Astrocyte (in vitro differentiated cells and primary cell): Measurements from ENCODE around the gene SPRR2E. TPM values are rescaled to one million over a fixed set of nuclear protein-coding genes. Genes with fewer than 3 reads are reported as not detected.

Experiments used
- DNase-seq: peaks from one replicate; pipeline ENCODE4 v3.0.0-alpha.2; 2010; ENCODE audit warnings: low read depth
- FAIRE-seq: peaks from 2 replicates; lab custom pipeline; 2011; peaks lifted over from hg19 to GRCh38; lab: Jason Lieb, UNC
- H2AFZ ChIP-seq: 2 replicates; pipeline ENCODE4 v1.6.0; 2012; ENCODE audit warnings: low read depth, low read length, inconsistent platforms
- H3K27ac ChIP-seq: 2 replicates; pipeline ENCODE4 v1.5.1; 2011; ENCODE audit warnings: low read depth, low read length, inconsistent platforms
- H3K27me3 ChIP-seq: 2 replicates; pipeline ENCODE4 v1.6.0; 2011; ENCODE audit warnings: low read length, inconsistent platforms; ENCODE audit not compliant: insufficient read depth
- H3K36me3 ChIP-seq: 2 replicates; pipeline ENCODE4 v1.5.1; 2011; ENCODE audit warnings: low read length, inconsistent platforms; ENCODE audit not compliant: insufficient read depth
- H3K4me1 ChIP-seq: 2 replicates; pipeline ENCODE4 v1.5.1; 2011; ENCODE audit warnings: low read length, inconsistent platforms; ENCODE audit not compliant: insufficient read depth
- H3K4me2 ChIP-seq: 2 replicates; pipeline ENCODE4 v1.6.0; 2012; ENCODE audit warnings: low read length, inconsistent platforms
- H3K4me3 ChIP-seq: 2 replicates; pipeline ENCODE4 v1.5.1; 2011; ENCODE audit warnings: low read depth, mild to moderate bottlenecking, low read length, inconsistent platforms; ENCODE audit not compliant: insufficient read depth
- H3K79me2 ChIP-seq: 2 replicates; pipeline ENCODE4 v1.6.0; 2012; ENCODE audit warnings: mild to moderate bottlenecking, low read length, inconsistent platforms; ENCODE audit not compliant: insufficient read depth
- H3K9ac ChIP-seq: 2 replicates; pipeline ENCODE4 v1.6.0; 2012; ENCODE audit warnings: mild to moderate bottlenecking, low read length, inconsistent platforms
- H3K9me3 ChIP-seq: 2 replicates; pipeline ENCODE4 v1.5.1; 2012; ENCODE audit warnings: low read depth, mild to moderate bottlenecking, low read length, inconsistent platforms; ENCODE audit not compliant: insufficient read depth
- H4K20me1 ChIP-seq: 2 replicates; pipeline ENCODE4 v1.6.0; 2012; ENCODE audit warnings: low read length, inconsistent platforms; ENCODE audit not compliant: insufficient read depth
- H3K27ac Mint-ChIP-seq: one replicate; pipeline ENCODE4 v1.8.0; 2021; ENCODE audit warnings: mild to moderate bottlenecking, mixed read lengths; ENCODE audit not compliant: unreplicated experiment
- H3K27me3 Mint-ChIP-seq: one replicate; pipeline ENCODE4 v1.8.0; 2021; ENCODE audit warnings: low read depth, mixed read lengths; ENCODE audit not compliant: unreplicated experiment
- H3K36me3 Mint-ChIP-seq: one replicate; pipeline ENCODE4 v1.8.0; 2021; ENCODE audit warnings: low read depth, mixed read lengths; ENCODE audit not compliant: unreplicated experiment
- H3K4me1 Mint-ChIP-seq: one replicate; pipeline ENCODE4 v1.8.0; 2021; ENCODE audit warnings: low read depth, mixed read lengths; ENCODE audit not compliant: unreplicated experiment
- H3K4me3 Mint-ChIP-seq: one replicate; pipeline ENCODE4 v1.8.0; 2021; ENCODE audit warnings: mild to moderate bottlenecking, moderate library complexity, mixed read lengths; ENCODE audit not compliant: unreplicated experiment
- H3K9me3 Mint-ChIP-seq: one replicate; pipeline ENCODE4 v1.8.0; 2021; ENCODE audit warnings: mild to moderate bottlenecking, mixed read lengths; ENCODE audit not compliant: unreplicated experiment
- EZH2 ChIP-seq: IDR thresholded peaks from 2 replicates; pipeline ENCODE4 v1.6.1; 2012; ENCODE audit warnings: mild to moderate bottlenecking, low read length, inconsistent platforms; ENCODE audit not compliant: insufficient read depth
- total RNA-seq: library from RNA; stranded (reverse); gene quantifications from 2 replicates; pipeline ENCODE4 v1.2.1, GENCODE V29; 2021
- TF ChIP-seq, protein P1 (sequence below): IDR thresholded peaks from 2 replicates; pipeline ENCODE4 v1.5.1; 2011; ENCODE audit warnings: low read depth, mild to moderate bottlenecking, inconsistent platforms, low read length, moderate library complexity; ENCODE audit not compliant: insufficient read depth

Gene SPRR2E
- total RNA-seq, 1 donor from 2014 or later = not detected

DNA sequence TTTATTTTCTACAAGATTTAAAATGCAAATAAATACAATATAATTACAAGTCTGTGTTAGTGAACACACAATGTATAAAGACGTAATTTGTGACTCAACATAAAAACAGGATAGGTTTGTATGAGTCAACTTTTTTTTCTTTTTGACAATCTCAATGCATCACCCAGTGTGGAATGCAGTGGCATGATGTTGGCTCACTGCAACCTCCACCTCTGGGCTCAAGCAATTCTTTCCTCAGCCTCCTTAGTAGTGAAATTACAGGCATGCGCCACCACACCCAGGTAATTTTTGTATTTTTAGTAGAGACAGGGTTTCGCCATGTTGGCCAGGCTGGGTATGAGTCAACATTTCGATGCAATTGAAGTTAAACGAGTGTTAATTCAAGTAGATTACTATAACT, 5.9 kb upstream of the SPRR2E start:
- Histone ChIP-seq H3K36me3 (no peaks in the 10 kb centered on the region), H3K79me2 (no peaks in the 10 kb centered on the region), H3K4me3 (no peak overlapping the region), H2AFZ (no peak overlapping the region), H3K27ac (no peak overlapping the region), H4K20me1 (no peaks in the 10 kb centered on the region), H3K4me2 (no peak overlapping the region), H3K4me1 (no peaks in the 10 kb centered on the region), H3K27me3 (no peaks in the 10 kb centered on the region), H3K9me3 (no peaks in the 10 kb centered on the region), H3K9ac (no peak overlapping the region)
- no peaks in the 10 kb centered on the region for H3K27me3 Mint-ChIP-seq
- DNase-seq (peak; percentile 66), FAIRE-seq (no peak)
- no peak overlapping the region for H3K4me3 Mint-ChIP-seq
- H3K4me1 Mint-ChIP-seq = peaks cover 2% of the 10 kb centered on the region
- peaks cover 2% of the 10 kb centered on the region for H3K9me3 Mint-ChIP-seq
- H3K27ac Mint-ChIP-seq = peak overlapping the region; percentile 77
- TF ChIP-seq EZH2 = no peak
- TF ChIP-seq, protein P1, sequence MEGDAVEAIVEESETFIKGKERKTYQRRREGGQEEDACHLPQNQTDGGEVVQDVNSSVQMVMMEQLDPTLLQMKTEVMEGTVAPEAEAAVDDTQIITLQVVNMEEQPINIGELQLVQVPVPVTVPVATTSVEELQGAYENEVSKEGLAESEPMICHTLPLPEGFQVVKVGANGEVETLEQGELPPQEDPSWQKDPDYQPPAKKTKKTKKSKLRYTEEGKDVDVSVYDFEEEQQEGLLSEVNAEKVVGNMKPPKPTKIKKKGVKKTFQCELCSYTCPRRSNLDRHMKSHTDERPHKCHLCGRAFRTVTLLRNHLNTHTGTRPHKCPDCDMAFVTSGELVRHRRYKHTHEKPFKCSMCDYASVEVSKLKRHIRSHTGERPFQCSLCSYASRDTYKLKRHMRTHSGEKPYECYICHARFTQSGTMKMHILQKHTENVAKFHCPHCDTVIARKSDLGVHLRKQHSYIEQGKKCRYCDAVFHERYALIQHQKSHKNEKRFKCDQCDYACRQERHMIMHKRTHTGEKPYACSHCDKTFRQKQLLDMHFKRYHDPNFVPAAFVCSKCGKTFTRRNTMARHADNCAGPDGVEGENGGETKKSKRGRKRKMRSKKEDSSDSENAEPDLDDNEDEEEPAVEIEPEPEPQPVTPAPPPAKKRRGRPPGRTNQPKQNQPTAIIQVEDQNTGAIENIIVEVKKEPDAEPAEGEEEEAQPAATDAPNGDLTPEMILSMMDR = no peak
- H3K36me3 Mint-ChIP-seq = no peaks in the 10 kb centered on the region

DNA sequence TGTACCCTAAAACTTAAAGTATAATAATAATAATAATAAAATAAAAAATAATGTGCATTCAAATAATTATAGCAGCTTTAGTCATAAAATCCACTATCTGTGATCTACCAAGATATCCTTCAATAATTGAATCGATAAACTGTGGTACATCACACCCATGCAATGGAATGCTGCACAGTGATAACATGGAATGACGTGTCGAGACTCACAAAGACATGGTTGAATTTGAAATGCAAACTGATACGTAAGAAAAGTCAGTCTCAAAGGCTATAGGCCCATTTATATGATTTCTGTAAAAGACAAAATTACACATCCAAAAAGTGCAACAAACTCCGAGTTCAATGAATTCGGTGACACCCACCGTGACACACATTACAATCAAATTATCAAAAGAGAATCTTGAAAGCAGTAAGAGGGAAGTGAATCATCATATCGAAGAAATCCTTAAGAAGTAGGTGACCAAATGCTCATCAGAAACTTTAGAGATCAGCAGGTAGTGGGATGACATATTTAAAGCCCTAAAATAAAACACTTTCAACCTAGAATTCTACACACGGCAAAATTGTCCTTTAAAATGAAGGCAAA, 5.2 kb upstream of the SPRR2E start:
- FAIRE-seq = no peak
- no peaks in the 10 kb centered on the region for H4K20me1 ChIP-seq
- no peak for DNase-seq
- no peak overlapping the region for H3K9ac ChIP-seq
- TF ChIP-seq, protein P1 = no peak
- no peak for TF ChIP-seq EZH2
- no peak overlapping the region for H2AFZ ChIP-seq
- H3K4me3 ChIP-seq = no peak overlapping the region
- Mint-ChIP-seq H3K36me3 (no peaks in the 10 kb centered on the region), H3K4me3 (no peak overlapping the region), H3K9me3 (no peaks in the 10 kb centered on the region), H3K27me3 (no peaks in the 10 kb centered on the region), H3K4me1 (peaks cover 2% of the 10 kb centered on the region), H3K27ac (no peak overlapping the region)
- H3K4me2 ChIP-seq = peak overlapping the region; percentile 4
- H3K27me3 ChIP-seq = no peaks in the 10 kb centered on the region
- no peaks in the 10 kb centered on the region for H3K79me2 ChIP-seq
- no peaks in the 10 kb centered on the region for H3K36me3 ChIP-seq
- H3K4me1 ChIP-seq = no peaks in the 10 kb centered on the region
- H3K27ac ChIP-seq = peak overlapping the region; percentile 2
- H3K9me3 ChIP-seq = no peaks in the 10 kb centered on the region

DNA sequence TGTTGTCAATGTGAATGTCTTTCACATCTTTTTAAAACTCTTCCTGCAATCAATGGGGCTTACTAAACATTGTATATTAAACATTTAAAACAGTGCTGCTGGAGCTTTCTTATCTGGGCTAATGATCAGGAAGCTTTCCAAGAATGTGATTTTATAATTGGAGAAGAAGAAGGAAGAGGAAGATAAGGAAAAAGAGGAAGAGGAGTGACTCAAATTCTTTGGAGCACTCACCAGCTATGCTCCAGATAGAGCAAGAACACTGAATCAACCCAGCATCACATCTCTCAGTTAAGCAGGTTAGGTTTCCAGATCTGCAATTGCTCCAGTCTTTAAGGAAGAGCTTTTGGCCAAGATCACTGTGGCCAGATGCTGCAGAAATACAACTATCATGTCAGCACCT, 1.4 kb upstream of the SPRR2E start:
- H3K4me3 Mint-ChIP-seq = no peak overlapping the region
- H3K36me3 Mint-ChIP-seq = no peaks in the 10 kb centered on the region
- no peak overlapping the region for H3K27ac Mint-ChIP-seq
- H3K36me3 ChIP-seq = no peaks in the 10 kb centered on the region
- no peaks in the 10 kb centered on the region for H3K27me3 ChIP-seq
- no peak for FAIRE-seq
- H4K20me1 ChIP-seq = no peaks in the 10 kb centered on the region
- H3K79me2 ChIP-seq = no peaks in the 10 kb centered on the region
- no peak overlapping the region for H3K27ac ChIP-seq
- H3K4me2 ChIP-seq = no peak overlapping the region
- TF ChIP-seq, protein P1 = no peak
- TF ChIP-seq EZH2 = no peak
- H2AFZ ChIP-seq = no peak overlapping the region
- H3K4me3 ChIP-seq = no peak overlapping the region
- no peak for DNase-seq
- H3K9me3 Mint-ChIP-seq = no peaks in the 10 kb centered on the region
- H3K9me3 ChIP-seq = no peaks in the 10 kb centered on the region
- H3K4me1 Mint-ChIP-seq = peaks cover 2% of the 10 kb centered on the region
- H3K27me3 Mint-ChIP-seq = no peaks in the 10 kb centered on the region
- H3K9ac ChIP-seq = no peak overlapping the region
- no peaks in the 10 kb centered on the region for H3K4me1 ChIP-seq
